GM23338 (cell line): ENCODE measurements around the gene CDHR4. TPM values are rescaled to one million over a fixed set of nuclear protein-coding genes. Genes with fewer than 3 reads are reported as not detected.

Experiments
- ATAC-seq: fragments of 200-7000 bp; cut with Tn5 transposase; 3 replicates; pipeline ENCODE4 v1.9.1; 2020
- DNase-seq: peaks from one replicate; pipeline ENCODE4 v3.0.0-alpha.2; 2015; ENCODE audit warnings: low spot score
- H2AFZ ChIP-seq: fragments of 200-600 bp; sonication (generic); 2 replicates; pipeline ENCODE4 v1.8.0; 2016; ENCODE audit warnings: antibody characterized with exemption, mild to moderate bottlenecking, moderate library complexity
- H3F3A ChIP-seq: fragments of 200-600 bp; sonication (generic); replicated peaks from 2 replicates; pipeline ENCODE4 v1.8.0; 2017; ENCODE audit warnings: antibody characterized with exemption, mixed run types, low read depth
- H3K27ac ChIP-seq: fragments of 200-600 bp; sonication (generic); 2 replicates; pipeline ENCODE4 v1.6.1; 2016; ENCODE audit warnings: low read depth
- H3K27me3 ChIP-seq: fragments of 200-600 bp; sonication (generic); 2 replicates; pipeline ENCODE4 v1.8.0; 2016; ENCODE audit warnings: mild to moderate bottlenecking, mixed run types, moderate library complexity; ENCODE audit not compliant: insufficient read depth
- H3K36me3 ChIP-seq: fragments of 200-600 bp; sonication (generic); 2 replicates; pipeline ENCODE4 v1.8.0; 2016; ENCODE audit warnings: mild to moderate bottlenecking; ENCODE audit not compliant: insufficient read depth
- H3K4me1 ChIP-seq: fragments of 200-600 bp; sonication (generic); 2 replicates; pipeline ENCODE4 v1.8.0; 2016; ENCODE audit warnings: mild to moderate bottlenecking, moderate library complexity; ENCODE audit not compliant: insufficient read depth
- H3K4me2 ChIP-seq: fragments of 200-600 bp; sonication (generic); 2 replicates; pipeline ENCODE4 v1.7.1; 2017; ENCODE audit warnings: mixed run types
- H3K4me3 ChIP-seq: fragments of 200-600 bp; sonication (generic); 2 replicates; pipeline ENCODE4 v1.6.1; 2016; ENCODE audit warnings: mixed run types
- H3K79me2 ChIP-seq: fragments of 200-600 bp; sonication (generic); replicated peaks from 2 replicates; pipeline ENCODE4 v1.8.0; 2017; ENCODE audit warnings: mild to moderate bottlenecking; ENCODE audit not compliant: insufficient read depth
- H3K9me2 ChIP-seq: fragments of 200-600 bp; sonication (generic); 2 replicates; pipeline ENCODE4 v1.8.0; 2017; ENCODE audit not compliant: insufficient read depth
- H4K20me1 ChIP-seq: fragments of 200-600 bp; sonication (generic); replicated peaks from 2 replicates; pipeline ENCODE4 v1.8.0; 2017; ENCODE audit warnings: mild to moderate bottlenecking; ENCODE audit not compliant: insufficient read depth
- H3K27ac Mint-ChIP-seq: 2 replicates; pipeline ENCODE4 v1.8.0; 2020; ENCODE audit warnings: inconsistent platforms, mild to moderate bottlenecking, moderate library complexity, mixed read lengths
- H3K27me3 Mint-ChIP-seq: 3 replicates; pipeline ENCODE4 v1.8.0; 2022; ENCODE audit warnings: low read depth, mild to moderate bottlenecking, moderate library complexity, mixed read lengths, inconsistent platforms; ENCODE audit not compliant: insufficient read depth, poor library complexity
- H3K36me3 Mint-ChIP-seq: 3 replicates; pipeline ENCODE4 v1.8.0; 2021; ENCODE audit warnings: low read depth, mild to moderate bottlenecking, inconsistent platforms, moderate library complexity, mixed read lengths
- H3K4me1 Mint-ChIP-seq: 3 replicates; pipeline ENCODE4 v1.8.0; 2020; ENCODE audit warnings: mild to moderate bottlenecking, inconsistent platforms, mixed read lengths
- H3K4me3 Mint-ChIP-seq: 3 replicates; pipeline ENCODE4 v1.8.0; 2021; ENCODE audit warnings: moderate library complexity, mild to moderate bottlenecking, inconsistent platforms, mixed read lengths
- H3K9me3 Mint-ChIP-seq: 3 replicates; pipeline ENCODE4 v1.8.0; 2020; ENCODE audit warnings: moderate library complexity, mild to moderate bottlenecking, inconsistent platforms, mixed read lengths
- CREB1 ChIP-seq: fragments of 250-450 bp; sonication (Bioruptor Pico); IDR thresholded peaks from 2 replicates; pipeline ENCODE4 v1.5.0; 2020; ENCODE audit warnings: low read depth, mild to moderate bottlenecking, moderate library complexity
- ETS1 ChIP-seq: IDR thresholded peaks from 2 replicates; pipeline ENCODE4 v1.6.1; 2016; ENCODE audit warnings: antibody characterized with exemption
- EZH2 ChIP-seq: fragments of 200-600 bp; sonication (generic); IDR thresholded peaks from one replicate; pipeline ENCODE4 v1.8.0; 2017; ENCODE audit warnings: antibody characterized with exemption, mild to moderate bottlenecking, low read depth; ENCODE audit not compliant: unreplicated experiment
- EZH2phosphoT487 ChIP-seq: fragments of 200-600 bp; sonication (generic); IDR thresholded peaks from one replicate; pipeline ENCODE4 v1.8.1; 2018; ENCODE audit warnings: antibody characterized with exemption; ENCODE audit not compliant: unreplicated experiment
- JUNB ChIP-seq: IDR thresholded peaks from one replicate; pipeline ENCODE4 v1.6.1; 2016; ENCODE audit warnings: antibody characterized with exemption; ENCODE audit not compliant: unreplicated experiment
- NANOG ChIP-seq: IDR thresholded peaks from 2 replicates; pipeline ENCODE4 v1.6.1; 2016; ENCODE audit warnings: antibody characterized with exemption, borderline replicate concordance
- POLR2AphosphoS5 ChIP-seq: IDR thresholded peaks from 2 replicates; pipeline ENCODE4 v1.6.1; 2016; ENCODE audit warnings: antibody characterized with exemption, low read depth
- REST ChIP-seq: IDR thresholded peaks from one replicate; pipeline ENCODE4 v1.6.1; 2018; ENCODE audit warnings: antibody characterized with exemption; ENCODE audit not compliant: unreplicated experiment
- STAT1 ChIP-seq: IDR thresholded peaks from one replicate; pipeline ENCODE4 v1.6.1; 2016; ENCODE audit warnings: antibody characterized with exemption; ENCODE audit not compliant: unreplicated experiment
- ZNF114 ChIP-seq: fragments of 250-450 bp; sonication (Bioruptor Pico); IDR thresholded peaks from 2 replicates; pipeline ENCODE4 v1.5.0; 2020; ENCODE audit warnings: mild to moderate bottlenecking, moderate library complexity
- ZNF462 ChIP-seq: fragments of 250-450 bp; sonication (Bioruptor Pico); IDR thresholded peaks from 2 replicates; pipeline ENCODE4 v1.5.0; 2020; ENCODE audit warnings: mild to moderate bottlenecking, moderate library complexity
- polyA plus RNA-seq: library from polyadenylated mRNA; unstranded; fragments of >200 nt; fragmentation: Nextera tagmentation; extraction: Ambion mirVana; gene quantifications from 2 replicates; pipeline ENCODE4 v1.2.1, GENCODE V29; 2016
- total RNA-seq: library from RNA; depleted of rRNA; stranded (reverse); fragments of >200 nt; shearing (Covaris generic); gene quantifications from 2 replicates; pipeline ENCODE4 v1.2.3, GENCODE V29; 2014

Gene CDHR4
- total and polyA plus RNA-seq, 2 experiments from 2014 or later = 0.24 to 0.26 TPM

- TF ChIP-seq ZNF462 (CRISPR knock-in tag) (no peak), EZH2 (no peak), JUNB (no peak), NANOG (no peak), ETS1 (no peak), EZH2phosphoT487 (no peak)
These were observed 28.2 kb downstream of the CDHR4 start (continued) for GRCh38 chr3:49771340-49771938.

- ATAC-seq (no peak), DNase-seq (no peak)
- H3K9me3 Mint-ChIP-seq = no peaks in the 10 kb centered on the region
- H3F3A ChIP-seq = no peaks in the 10 kb centered on the region
- no peaks in the 10 kb centered on the region for H3K27me3 ChIP-seq
- H4K20me1 ChIP-seq = peaks cover 31% of the 10 kb centered on the region
- H3K9me2 ChIP-seq = no peaks in the 10 kb centered on the region
- H3K27me3 Mint-ChIP-seq = no peaks in the 10 kb centered on the region
- no peak overlapping the region for H3K27ac ChIP-seq
- H3K4me2 ChIP-seq = no peak overlapping the region
- no peak overlapping the region for H2AFZ ChIP-seq
- H3K4me1 Mint-ChIP-seq = no peaks in the 10 kb centered on the region
- H3K36me3 Mint-ChIP-seq = peaks cover 3% of the 10 kb centered on the region; the same call in 2 of the 3 replicates
- no peak overlapping the region for H3K27ac Mint-ChIP-seq
- H3K79me2 ChIP-seq = peaks cover 97% of the 10 kb centered on the region
- no peak overlapping the region for H3K4me3 Mint-ChIP-seq
- no peaks in the 10 kb centered on the region for H3K4me1 ChIP-seq
- H3K36me3 ChIP-seq = no peaks in the 10 kb centered on the region
- H3K4me3 ChIP-seq = no peak overlapping the region
- TF ChIP-seq ETS1 (no peak), REST (no peak), STAT1 (no peak), EZH2phosphoT487 (no peak), POLR2AphosphoS5 (no peak), ZNF114 (CRISPR knock-in tag) (no peak), CREB1 (CRISPR knock-in tag) (no peak)
These were observed 29.7 kb downstream of the CDHR4 start for GRCh38 chr3:49769926-49770325.
